Karpas-422 (cell line): ENCODE measurements around the gene AHCY. TPM values are rescaled to one million over a fixed set of nuclear protein-coding genes. Genes with fewer than 3 reads are reported as not detected.
"Not testable (repeated sequence)": the region's sequence is repeated elsewhere in the genome, so short reads cannot be mapped to it uniquely, and the experiment has no call there.

ENCODE experiments used
- DNase-seq: peaks from one replicate; pipeline ENCODE4 v3.0.0-alpha.2; 2015
- H2AFZ ChIP-seq: fragments of 200-600 bp; sonication (generic); 2 replicates; pipeline ENCODE4 v1.6.1; 2014; ENCODE audit warnings: antibody characterized with exemption, low read length, mixed read lengths
- H3K27ac ChIP-seq: fragments of 200-600 bp; sonication (generic); 2 replicates; pipeline ENCODE4 v1.5.1; 2014; ENCODE audit warnings: mild to moderate bottlenecking, low read length, moderate library complexity
- H3K27me3 ChIP-seq: fragments of 200-600 bp; sonication (generic); 2 replicates; pipeline ENCODE4 v1.6.1; 2014; ENCODE audit warnings: low read length, mixed read lengths
- H3K36me3 ChIP-seq: fragments of 200-600 bp; sonication (generic); 2 replicates; pipeline ENCODE4 v1.6.1; 2014; ENCODE audit warnings: low read length, mixed read lengths; ENCODE audit not compliant: insufficient read depth
- H3K4me1 ChIP-seq: fragments of 200-600 bp; sonication (generic); 2 replicates; pipeline ENCODE4 v1.6.1; 2014; ENCODE audit warnings: mild to moderate bottlenecking, low read length, mixed read lengths
- H3K4me2 ChIP-seq: fragments of 200-600 bp; sonication (generic); 2 replicates; pipeline ENCODE4 v1.6.1; 2014; ENCODE audit warnings: low read length, low read depth, mild to moderate bottlenecking; ENCODE audit not compliant: poor library complexity, severe bottlenecking
- H3K4me3 ChIP-seq: fragments of 200-600 bp; sonication (generic); 2 replicates; pipeline ENCODE4 v1.5.1; 2014; ENCODE audit warnings: mild to moderate bottlenecking, antibody characterized with exemption, low read length, mixed read lengths
- H3K79me2 ChIP-seq: fragments of 200-600 bp; sonication (generic); 2 replicates; pipeline ENCODE4 v1.6.1; 2014; ENCODE audit warnings: mild to moderate bottlenecking, low read length, mixed read lengths
- H3K9ac ChIP-seq: fragments of 200-600 bp; sonication (generic); 2 replicates; pipeline ENCODE4 v1.6.0; 2014; ENCODE audit warnings: low read length
- H3K9me2 ChIP-seq: fragments of 200-600 bp; sonication (generic), shearing (Covaris generic); replicated peaks from 2 replicates; pipeline ENCODE4 v1.6.0; 2014; ENCODE audit warnings: mild to moderate bottlenecking, low read length, moderate library complexity; ENCODE audit not compliant: insufficient read depth
- H3K9me3 ChIP-seq: fragments of 300-700, 200-600 bp; sonication (generic); 2 replicates; pipeline ENCODE4 v1.6.1; 2014; ENCODE audit warnings: low read length, mixed read lengths
- H4K20me1 ChIP-seq: fragments of 200-600 bp; sonication (generic); 2 replicates; pipeline ENCODE4 v1.6.1; 2014; ENCODE audit warnings: mild to moderate bottlenecking, antibody characterized with exemption, low read length, low read depth; ENCODE audit not compliant: insufficient read depth
- total RNA-seq: library from RNA; depleted of rRNA; stranded (reverse); fragments of >200 nt; shearing (Covaris generic); gene quantifications from 2 replicates; pipeline ENCODE4 v1.2.3, GENCODE V29; 2014; ENCODE audit warnings: low replicate concordance

AHCY gene
- total RNA-seq, 1 experiment from 2014 or later, result 191 TPM

DNA sequence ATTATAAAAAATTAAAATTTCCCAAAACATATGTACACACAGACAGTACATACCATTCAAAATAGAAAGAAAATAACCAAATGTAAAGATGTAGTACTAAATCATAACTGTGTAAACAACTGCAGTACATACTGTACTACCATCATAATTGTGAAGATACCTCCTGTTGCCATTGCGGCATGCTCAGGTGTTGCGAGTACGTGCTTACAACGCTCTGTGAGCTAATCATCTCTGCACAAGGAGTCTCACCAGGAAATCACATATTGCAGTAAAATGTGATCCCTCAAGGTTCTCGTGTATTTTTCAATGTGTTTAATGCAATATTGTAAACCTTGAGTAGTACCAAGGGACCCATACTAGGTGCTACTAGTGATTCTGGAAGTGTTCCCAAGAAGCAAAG lies 39.0 kb downstream of the AHCY start:
- no peak for DNase-seq
- Histone ChIP-seq H3K27ac (no peak overlapping the region), H2AFZ (no peak overlapping the region)

DNA sequence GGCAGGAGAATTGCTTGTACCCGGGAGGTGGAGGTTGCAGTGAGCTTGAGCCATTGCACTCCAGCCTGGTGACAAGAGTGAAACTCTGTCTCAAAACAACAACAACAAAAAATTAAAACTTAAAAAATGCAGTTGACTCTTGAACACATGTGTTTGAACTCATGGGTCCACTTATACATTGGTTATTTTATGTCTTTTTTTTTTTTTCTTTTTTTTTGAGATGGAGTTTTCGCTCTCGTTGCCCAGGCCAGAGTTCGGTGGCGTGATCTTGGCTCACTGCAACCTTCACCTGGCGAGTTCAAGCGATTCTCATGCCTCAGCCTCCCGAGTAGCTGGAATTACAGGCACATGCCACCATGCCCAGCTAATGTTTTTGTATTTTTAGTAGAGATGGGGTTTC lies 39.7 kb downstream of the AHCY start:
- not testable (repeated sequence) for H3K9ac ChIP-seq, H3K27ac ChIP-seq, H3K79me2 ChIP-seq

More for the DNA sequence above, 39.0 kb downstream of the AHCY start:
- no peaks in the 10 kb centered on the region for H3K9me2 ChIP-seq
- H3K4me3 ChIP-seq, result no peak overlapping the region
- no peaks in the 10 kb centered on the region for H3K9me3 ChIP-seq
- no peak overlapping the region for H3K4me2 ChIP-seq
- H3K36me3 ChIP-seq, result no peaks in the 10 kb centered on the region
- no peak overlapping the region for H3K9ac ChIP-seq
- H4K20me1 ChIP-seq, result no peaks in the 10 kb centered on the region
- H3K27me3 ChIP-seq, result no peaks in the 10 kb centered on the region
- H3K4me1 ChIP-seq, result no peaks in the 10 kb centered on the region
- H3K79me2 ChIP-seq, result no peaks in the 10 kb centered on the region

GRCh38 chr20:34262488-34263288 lies 40.5 kb downstream of the AHCY start:
- H3K36me3 ChIP-seq, result no peaks in the 10 kb centered on the region
- H3K4me3 ChIP-seq, result no peak overlapping the region
- no peaks in the 10 kb centered on the region for H3K9me3 ChIP-seq
- H3K9me2 ChIP-seq, result no peaks in the 10 kb centered on the region
- no peak overlapping the region for H3K4me2 ChIP-seq
- no peaks in the 10 kb centered on the region for H3K79me2 ChIP-seq
- no peaks in the 10 kb centered on the region for H3K4me1 ChIP-seq
- no peaks in the 10 kb centered on the region for H4K20me1 ChIP-seq
- H3K27me3 ChIP-seq, result no peaks in the 10 kb centered on the region
- DNase-seq, result no peak
- no peak overlapping the region for H2AFZ ChIP-seq
- H3K27ac ChIP-seq, result no peak overlapping the region
- H3K9ac ChIP-seq, result no peak overlapping the region

More for the DNA sequence above, 39.7 kb downstream of the AHCY start:
- H3K4me2 ChIP-seq, H3K9me2 ChIP-seq, DNase-seq, H2AFZ ChIP-seq, H3K36me3 ChIP-seq, H3K27me3 ChIP-seq, H3K4me3 ChIP-seq, H4K20me1 ChIP-seq, H3K9me3 ChIP-seq, H3K4me1 ChIP-seq: not testable (repeated sequence)

DNA sequence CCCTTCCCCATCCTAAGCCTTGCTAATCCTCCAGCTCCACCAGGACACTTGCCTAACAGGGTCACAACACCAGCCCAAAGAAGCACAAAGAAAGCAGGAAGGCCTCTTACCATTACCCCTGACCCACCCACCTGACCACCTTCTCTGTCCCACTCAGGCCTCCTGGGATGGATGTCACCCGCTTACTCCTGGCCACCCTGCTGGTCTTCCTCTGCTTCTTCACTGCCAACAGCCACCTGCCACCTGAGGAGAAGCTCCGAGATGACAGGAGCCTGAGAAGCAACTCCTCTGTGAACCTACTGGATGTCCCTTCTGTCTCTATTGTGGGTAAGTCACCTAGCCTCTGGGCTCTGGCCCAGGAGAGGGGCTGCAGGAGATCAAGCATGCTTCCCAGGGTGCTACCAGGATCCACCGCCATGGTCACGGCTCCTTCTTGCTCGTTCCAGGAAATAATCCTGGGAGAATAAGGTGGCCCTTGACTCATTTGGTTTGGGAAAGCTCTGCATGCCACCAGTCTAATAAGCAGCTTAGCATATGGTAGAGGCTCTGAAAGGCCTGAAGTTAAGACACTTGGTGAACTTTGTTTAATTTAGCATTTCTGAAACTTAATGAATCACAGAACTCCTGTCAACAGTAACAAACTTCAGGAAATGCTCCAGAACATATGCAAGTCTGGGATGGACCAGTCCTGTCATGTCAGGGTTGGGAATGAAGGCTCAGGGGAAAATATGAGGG lies 42.8 kb downstream of the AHCY start:
- no peak overlapping the region for H2AFZ ChIP-seq
- H3K27ac ChIP-seq, result no peak overlapping the region
- H4K20me1 ChIP-seq, result no peaks in the 10 kb centered on the region
- no peak overlapping the region for H3K4me3 ChIP-seq
- no peak overlapping the region for H3K4me2 ChIP-seq
- H3K9me3 ChIP-seq, result no peaks in the 10 kb centered on the region
- no peaks in the 10 kb centered on the region for H3K4me1 ChIP-seq
- no peaks in the 10 kb centered on the region for H3K36me3 ChIP-seq
- H3K79me2 ChIP-seq, result no peaks in the 10 kb centered on the region
- no peaks in the 10 kb centered on the region for H3K27me3 ChIP-seq
- no peak overlapping the region for H3K9ac ChIP-seq
- no peak for DNase-seq
- H3K9me2 ChIP-seq, result no peaks in the 10 kb centered on the region

GRCh38 chr20:34256629-34257124 lies 46.5 kb downstream of the AHCY start:
- no peaks in the 10 kb centered on the region for H3K36me3 ChIP-seq

GRCh38 chr20:34254979-34255378 lies 48.2 kb downstream of the AHCY start:
- H3K9me3 ChIP-seq, result no peaks in the 10 kb centered on the region
- no peaks in the 10 kb centered on the region for H3K9me2 ChIP-seq
- H3K4me2 ChIP-seq, result no peak overlapping the region
- H3K36me3 ChIP-seq, result no peaks in the 10 kb centered on the region
- H3K9ac ChIP-seq, result no peak overlapping the region
- no peaks in the 10 kb centered on the region for H3K27me3 ChIP-seq
- no peak overlapping the region for H3K27ac ChIP-seq
- H3K4me1 ChIP-seq, result no peaks in the 10 kb centered on the region
- no peak for DNase-seq
- no peak overlapping the region for H3K4me3 ChIP-seq
- H4K20me1 ChIP-seq, result no peaks in the 10 kb centered on the region
- no peaks in the 10 kb centered on the region for H3K79me2 ChIP-seq
- H2AFZ ChIP-seq, result no peak overlapping the region

More at GRCh38 chr20:34256629-34257124, 46.5 kb downstream of the AHCY start:
- Histone ChIP-seq H3K9me2 (no peaks in the 10 kb centered on the region), H2AFZ (no peak overlapping the region), H3K27ac (no peak overlapping the region), H3K79me2 (no peaks in the 10 kb centered on the region), H3K4me3 (no peak overlapping the region), H3K9me3 (no peaks in the 10 kb centered on the region), H3K4me2 (no peak overlapping the region), H3K9ac (no peak overlapping the region), H3K27me3 (no peaks in the 10 kb centered on the region), H4K20me1 (no peaks in the 10 kb centered on the region), H3K4me1 (no peaks in the 10 kb centered on the region)
- DNase-seq, result peak; percentile 38

- H3K4me1 ChIP-seq, H3K79me2 ChIP-seq, H3K36me3 ChIP-seq, H3K4me3 ChIP-seq, H3K4me2 ChIP-seq, H2AFZ ChIP-seq, H3K27me3 ChIP-seq, H3K9ac ChIP-seq, H3K27ac ChIP-seq, DNase-seq, H4K20me1 ChIP-seq, H3K9me3 ChIP-seq, H3K9me2 ChIP-seq: not testable (repeated sequence)
These were observed 50.6 kb downstream of the AHCY start for GRCh38 chr20:34252431-34253086.

GRCh38 chr20:34251619-34252018 lies 51.5 kb downstream of the AHCY start:
- H3K27me3 ChIP-seq, result no peaks in the 10 kb centered on the region
- no peak overlapping the region for H3K4me3 ChIP-seq
- H3K9ac ChIP-seq, result no peak overlapping the region
- no peak overlapping the region for H3K4me2 ChIP-seq
- no peak overlapping the region for H2AFZ ChIP-seq
- H3K79me2 ChIP-seq, result no peaks in the 10 kb centered on the region
- no peaks in the 10 kb centered on the region for H3K9me2 ChIP-seq
- no peaks in the 10 kb centered on the region for H3K9me3 ChIP-seq
- no peaks in the 10 kb centered on the region for H3K4me1 ChIP-seq
- no peak overlapping the region for H3K27ac ChIP-seq
- no peaks in the 10 kb centered on the region for H3K36me3 ChIP-seq
- no peak for DNase-seq
- no peaks in the 10 kb centered on the region for H4K20me1 ChIP-seq
